Hepatic stellate cell (primary cell): ENCODE results near the gene MOB3B.

Experiments
- DNase-seq: peaks from one replicate; pipeline ENCODE4 v3.0.0; 2011; ENCODE audit warnings: low spot score

MOB3B gene

GRCh38 chr9:27387722-27388121 lies 141.9 kb downstream of the MOB3B start:
- no peak for DNase-seq

GRCh38 chr9:27386571-27387091 lies 143.0 kb downstream of the MOB3B start:
- no peak for DNase-seq

- no peak for DNase-seq
Measured at GRCh38 chr9:27385606-27386322, 143.8 kb downstream of the MOB3B start.

GRCh38 chr9:27384262-27385014 lies 145.2 kb downstream of the MOB3B start:
- DNase-seq = no peak

- no peak for DNase-seq
Measured at GRCh38 chr9:27383524-27383923, 146.1 kb downstream of the MOB3B start.

GRCh38 chr9:27382975-27383374 lies 146.6 kb downstream of the MOB3B start:
- DNase-seq = no peak

GRCh38 chr9:27382308-27382707 lies 147.3 kb downstream of the MOB3B start:
- no peak for DNase-seq

GRCh38 chr9:27379311-27380251 lies 150.0 kb downstream of the MOB3B start:
- DNase-seq = no peak

- no peak for DNase-seq
Measured at GRCh38 chr9:27377811-27378456, 151.7 kb downstream of the MOB3B start.

GRCh38 chr9:27377147-27377807 lies 152.3 kb downstream of the MOB3B start:
- no peak for DNase-seq

GRCh38 chr9:27373851-27374250 lies 155.8 kb downstream of the MOB3B start:
- no peak for DNase-seq

GRCh38 chr9:27372615-27373014 lies 157.0 kb downstream of the MOB3B start:
- no peak for DNase-seq

- no peak for DNase-seq
Measured at GRCh38 chr9:27371382-27371781, 158.2 kb downstream of the MOB3B start.

GRCh38 chr9:27369591-27369990 lies 160.0 kb downstream of the MOB3B start:
- DNase-seq = no peak

GRCh38 chr9:27368316-27368985 lies 161.2 kb downstream of the MOB3B start:
- no peak for DNase-seq

- DNase-seq = no peak
Measured at GRCh38 chr9:27367921-27368315, 161.7 kb downstream of the MOB3B start.

- no peak for DNase-seq
Measured at GRCh38 chr9:27367175-27367798, 162.3 kb downstream of the MOB3B start.

GRCh38 chr9:27365707-27366376 lies 163.8 kb downstream of the MOB3B start:
- no peak for DNase-seq

- DNase-seq = no peak
Measured at GRCh38 chr9:27362447-27363210, 167.0 kb downstream of the MOB3B start.
